Activated CD4-positive, CD25-positive, alpha-beta regulatory T cell treated with anti-CD3 and anti-CD28 coated beads, Interleukin-2, amount 50 U/mL, for 24 hours (primary cell): ENCODE results near the gene DMXL1.

Experiments used
- ATAC-seq, 2 donors: fragments of 150-1000 bp; cut with Tn5 transposase; one replicate each; pipeline ENCODE4 v1.10.0; 2021; ENCODE audit warnings: mild to moderate bottlenecking in 1 of 2, moderate library complexity in 1 of 2

The DMXL1 gene

GRCh38 chr5:119292701-119293515 is 222.0 kb downstream of the DMXL1 start:
- ATAC-seq = no peak

GRCh38 chr5:119293516-119293829 is 222.6 kb downstream of the DMXL1 start:
- ATAC-seq = no peak
